Caco-2 (cell line): ENCODE results near the gene KIT. TPM values are rescaled to one million over a fixed set of nuclear protein-coding genes. Genes with fewer than 3 reads are reported as not detected.

Experiments
- BruUV-seq: library from RNA; stranded (reverse); fragments of 400-500 nt; replicated peaks from 2 replicates; lab custom pipeline; 2021; lab: Mats Ljungman, UMichigan
- CTCF ChIA-PET: fragments of 300-600 bp; sonication (Branson Sonifier 250); formaldehyde crosslinking; loops from one replicate; lab custom pipeline; 2022; ENCODE audit warnings: antibody characterized with exemption; lab: Charles Lee
- POLR2A ChIA-PET: fragments of 300-600 bp; sonication (Branson Sonifier 250); formaldehyde crosslinking; loops from one replicate; lab custom pipeline; 2022; ENCODE audit warnings: antibody characterized with exemption; lab: Charles Lee
- DNase-seq, 2 experiments: peaks; one replicate each; pipeline versions ENCODE4 v3.0.0 to v3.0.0-alpha.2; 2020 to 2022
- H3K27me3 ChIP-seq: replicated peaks from 2 replicates; pipeline ENCODE4 v1.6.0; 2011; ENCODE audit warnings: low read length; ENCODE audit not compliant: control insufficient read depth, insufficient read depth
- H3K36me3 ChIP-seq: 2 replicates; pipeline ENCODE4 v1.5.1; 2011; ENCODE audit warnings: low read length; ENCODE audit not compliant: control insufficient read depth, insufficient read depth
- H3K4me1 ChIP-seq: fragments of 250-450 bp; sonication (Bioruptor Pico); 2 replicates; pipeline ENCODE4 v1.5.1; 2020; ENCODE audit warnings: mild to moderate bottlenecking
- H3K4me3 ChIP-seq: 2 replicates; pipeline ENCODE4 v1.5.1; 2011; ENCODE audit warnings: low read depth, mild to moderate bottlenecking, control low read depth, low read length
- H3K9me3 ChIP-seq: fragments of 250-450 bp; sonication (Bioruptor Pico); 2 replicates; pipeline ENCODE4 v1.5.1; 2020; ENCODE audit warnings: mild to moderate bottlenecking, moderate library complexity
- H3K27ac Mint-ChIP-seq: one replicate; pipeline ENCODE4 v1.8.0; 2022; ENCODE audit warnings: mixed read lengths; ENCODE audit not compliant: unreplicated experiment
- H3K27me3 Mint-ChIP-seq: one replicate; pipeline ENCODE4 v1.8.0; 2022; ENCODE audit warnings: mixed read lengths; ENCODE audit not compliant: insufficient read depth, unreplicated experiment
- H3K36me3 Mint-ChIP-seq: one replicate; pipeline ENCODE4 v1.8.0; 2022; ENCODE audit warnings: mild to moderate bottlenecking, mixed read lengths; ENCODE audit not compliant: insufficient read depth, unreplicated experiment
- H3K4me1 Mint-ChIP-seq: one replicate; pipeline ENCODE4 v1.8.0; 2022; ENCODE audit warnings: low read depth, mixed read lengths; ENCODE audit not compliant: unreplicated experiment
- H3K4me3 Mint-ChIP-seq: one replicate; pipeline ENCODE4 v1.8.0; 2022; ENCODE audit warnings: mild to moderate bottlenecking, moderate library complexity, mixed read lengths; ENCODE audit not compliant: unreplicated experiment
- H3K9me3 Mint-ChIP-seq: one replicate; pipeline ENCODE4 v1.8.0; 2022; ENCODE audit warnings: mixed read lengths; ENCODE audit not compliant: unreplicated experiment
- intact Hi-C: fragments of 100-400 bp; cut with micrococcal nuclease; formaldehyde crosslinking; loops from one replicate; pipeline ENCODE4 v1.10.0; 2022; ENCODE audit not compliant: unreplicated experiment
- total RNA-seq: library from RNA; stranded (reverse); gene quantifications from 2 replicates; pipeline ENCODE4 v1.2.3, GENCODE V29; 2022
- TF ChIP-seq, protein P1 (sequence below), 2 experiments: fragments of 200-600 bp in 1 of 2; IDR thresholded peaks; 1 replicate in 1 of 2; 2 replicates in 1 of 2; pipeline versions ENCODE4 v1.5.1 to v1.8.0; 2011 to 2022; ENCODE audit warnings: antibody characterized with exemption in 1 of 2, control low read depth in 1 of 2, inconsistent platforms in 1 of 2, low read depth in 1 of 2, low read length in 1 of 2, mild to moderate bottlenecking in 1 of 2, moderate library complexity in 1 of 2; ENCODE audit not compliant: insufficient read depth in 1 of 2, severe bottlenecking in 1 of 2, unreplicated experiment in 1 of 2

Gene KIT
- total RNA-seq, 1 experiment from 2014 or later: 1.7 TPM

DNA sequence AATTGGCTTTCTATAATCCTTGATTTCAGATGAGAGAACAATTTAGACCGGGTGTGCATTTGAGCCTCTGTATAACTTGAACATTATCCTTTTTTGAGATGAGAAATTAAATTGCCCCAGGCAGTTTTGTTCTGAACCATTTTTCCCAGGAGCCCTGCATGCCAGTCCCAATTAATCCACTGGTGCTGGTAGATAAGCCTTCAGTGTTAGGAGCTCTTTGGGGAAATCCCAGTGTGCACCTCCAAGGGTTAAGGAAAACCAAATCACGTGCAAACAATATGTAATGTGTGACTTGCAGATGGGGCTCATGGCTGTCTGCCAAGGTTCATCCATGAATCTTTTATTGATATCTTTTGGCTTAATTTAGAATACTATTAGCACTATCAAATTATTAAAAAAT is 43.2 kb downstream of the KIT start:
- BruUV-seq: no TSS peak
- no peaks in the 10 kb centered on the region for H3K27me3 Mint-ChIP-seq
- ChIA-PET CTCF (no interaction called here), POLR2A (no interaction called here)
- no peaks in the 10 kb centered on the region for H3K27me3 ChIP-seq
- no peaks in the 10 kb centered on the region for H3K9me3 ChIP-seq
- no peaks in the 10 kb centered on the region for H3K9me3 Mint-ChIP-seq
- intact Hi-C loops: no loop called here
- H3K36me3 Mint-ChIP-seq: no peaks in the 10 kb centered on the region
- H3K4me3 Mint-ChIP-seq: no peak overlapping the region
- DNase-seq: no peak
- no peaks in the 10 kb centered on the region for H3K4me1 ChIP-seq
- H3K27ac Mint-ChIP-seq: no peak overlapping the region
- H3K36me3 ChIP-seq: no peaks in the 10 kb centered on the region
- no peaks in the 10 kb centered on the region for H3K4me1 Mint-ChIP-seq
- TF ChIP-seq, protein P1, sequence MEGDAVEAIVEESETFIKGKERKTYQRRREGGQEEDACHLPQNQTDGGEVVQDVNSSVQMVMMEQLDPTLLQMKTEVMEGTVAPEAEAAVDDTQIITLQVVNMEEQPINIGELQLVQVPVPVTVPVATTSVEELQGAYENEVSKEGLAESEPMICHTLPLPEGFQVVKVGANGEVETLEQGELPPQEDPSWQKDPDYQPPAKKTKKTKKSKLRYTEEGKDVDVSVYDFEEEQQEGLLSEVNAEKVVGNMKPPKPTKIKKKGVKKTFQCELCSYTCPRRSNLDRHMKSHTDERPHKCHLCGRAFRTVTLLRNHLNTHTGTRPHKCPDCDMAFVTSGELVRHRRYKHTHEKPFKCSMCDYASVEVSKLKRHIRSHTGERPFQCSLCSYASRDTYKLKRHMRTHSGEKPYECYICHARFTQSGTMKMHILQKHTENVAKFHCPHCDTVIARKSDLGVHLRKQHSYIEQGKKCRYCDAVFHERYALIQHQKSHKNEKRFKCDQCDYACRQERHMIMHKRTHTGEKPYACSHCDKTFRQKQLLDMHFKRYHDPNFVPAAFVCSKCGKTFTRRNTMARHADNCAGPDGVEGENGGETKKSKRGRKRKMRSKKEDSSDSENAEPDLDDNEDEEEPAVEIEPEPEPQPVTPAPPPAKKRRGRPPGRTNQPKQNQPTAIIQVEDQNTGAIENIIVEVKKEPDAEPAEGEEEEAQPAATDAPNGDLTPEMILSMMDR (IDR thresholded peaks at IDR 0.05; ENCODE audit: insufficient read depth in 1 of 2, low read depth in 1 of 2, low read length in 1 of 2, severe bottlenecking in 1 of 2, unreplicated experiment in 1 of 2): no peak
- H3K4me3 ChIP-seq: no peak overlapping the region

DNA sequence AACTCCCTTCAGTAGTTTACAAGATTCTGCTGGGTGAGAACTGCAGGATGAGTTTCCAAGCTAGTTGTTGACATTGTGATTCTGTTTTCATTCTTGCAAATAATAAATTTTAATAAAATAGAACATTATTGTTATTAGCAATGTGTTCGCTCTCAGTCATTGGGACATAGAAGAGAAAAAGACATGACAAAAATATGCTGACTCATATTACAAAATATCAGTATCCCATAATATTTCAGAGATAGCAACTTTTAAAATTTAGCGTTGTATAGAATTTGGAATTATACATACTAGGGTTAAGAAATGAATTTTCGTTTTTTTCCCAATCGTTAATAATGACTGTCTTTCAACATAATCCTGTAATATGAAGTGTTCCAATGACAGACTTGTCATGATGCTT is 45.4 kb downstream of the KIT start:
- ChIA-PET POLR2A (no interaction called here), CTCF (no interaction called here)
- no peaks in the 10 kb centered on the region for H3K9me3 Mint-ChIP-seq
- no peaks in the 10 kb centered on the region for H3K36me3 Mint-ChIP-seq
- no TSS peak for BruUV-seq
- H3K27me3 Mint-ChIP-seq: no peaks in the 10 kb centered on the region
- Histone ChIP-seq H3K4me3 (no peak overlapping the region), H3K9me3 (no peaks in the 10 kb centered on the region), H3K36me3 (no peaks in the 10 kb centered on the region), H3K4me1 (no peaks in the 10 kb centered on the region), H3K27me3 (no peaks in the 10 kb centered on the region)
- TF ChIP-seq, protein P1 (IDR thresholded peaks at IDR 0.05; ENCODE audit: insufficient read depth in 1 of 2, low read depth in 1 of 2, low read length in 1 of 2, severe bottlenecking in 1 of 2, unreplicated experiment in 1 of 2): no peak
- no peaks in the 10 kb centered on the region for H3K4me1 Mint-ChIP-seq
- intact Hi-C loops: no loop called here
- H3K4me3 Mint-ChIP-seq: no peak overlapping the region
- DNase-seq: no peak
- no peak overlapping the region for H3K27ac Mint-ChIP-seq

DNA sequence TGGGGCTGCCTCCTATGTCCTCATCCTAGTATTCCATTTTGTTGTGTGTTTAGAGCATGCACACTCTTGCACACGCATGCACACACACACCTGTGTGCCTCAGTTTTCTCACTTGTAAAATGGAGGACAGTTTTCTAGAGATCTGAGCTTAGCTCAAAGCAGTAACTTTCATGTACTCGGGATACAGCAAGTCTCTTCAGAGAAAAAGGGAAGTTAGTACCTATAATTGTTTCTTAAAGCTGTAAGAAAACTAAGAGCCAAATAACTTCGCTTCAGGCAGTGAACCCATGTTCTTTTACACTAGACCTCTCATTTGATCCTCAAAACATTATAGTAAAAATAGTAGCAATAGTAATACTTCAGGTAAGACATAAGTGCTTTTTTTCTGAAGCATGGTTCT is 49.6 kb downstream of the KIT start:
- no peaks in the 10 kb centered on the region for H3K4me1 Mint-ChIP-seq
- H3K27ac Mint-ChIP-seq: no peak overlapping the region

More for the DNA sequence above, 49.6 kb downstream of the KIT start:
- Histone ChIP-seq H3K9me3 (no peaks in the 10 kb centered on the region), H3K36me3 (no peaks in the 10 kb centered on the region), H3K4me3 (no peak overlapping the region), H3K27me3 (no peaks in the 10 kb centered on the region), H3K4me1 (no peaks in the 10 kb centered on the region)
- H3K27me3 Mint-ChIP-seq: no peaks in the 10 kb centered on the region
- no peak overlapping the region for H3K4me3 Mint-ChIP-seq
- POLR2A ChIA-PET: no interaction called here
- DNase-seq: no peak
- H3K36me3 Mint-ChIP-seq: no peaks in the 10 kb centered on the region
- intact Hi-C loops: no loop called here
- no peaks in the 10 kb centered on the region for H3K9me3 Mint-ChIP-seq
- TF ChIP-seq, protein P1 (IDR thresholded peaks at IDR 0.05; ENCODE audit: insufficient read depth in 1 of 2, low read depth in 1 of 2, low read length in 1 of 2, severe bottlenecking in 1 of 2, unreplicated experiment in 1 of 2): no peak
- BruUV-seq: no TSS peak
- CTCF ChIA-PET: no interaction called here
